NCI-H146 treated with DMSO at 0.1 percent for 48 hours (cell line): ENCODE results near the gene SRSF10.
"Not testable (repeated sequence)": the region's sequence is repeated elsewhere in the genome, so short reads cannot be mapped to it uniquely, and the experiment has no call there.

Experiments
- DNase-seq: peaks from one replicate; lab custom pipeline; 2025; ENCODE audit not compliant: unreplicated experiment; lab: John Stamatoyannopoulos, UW

Gene SRSF10

DNA sequence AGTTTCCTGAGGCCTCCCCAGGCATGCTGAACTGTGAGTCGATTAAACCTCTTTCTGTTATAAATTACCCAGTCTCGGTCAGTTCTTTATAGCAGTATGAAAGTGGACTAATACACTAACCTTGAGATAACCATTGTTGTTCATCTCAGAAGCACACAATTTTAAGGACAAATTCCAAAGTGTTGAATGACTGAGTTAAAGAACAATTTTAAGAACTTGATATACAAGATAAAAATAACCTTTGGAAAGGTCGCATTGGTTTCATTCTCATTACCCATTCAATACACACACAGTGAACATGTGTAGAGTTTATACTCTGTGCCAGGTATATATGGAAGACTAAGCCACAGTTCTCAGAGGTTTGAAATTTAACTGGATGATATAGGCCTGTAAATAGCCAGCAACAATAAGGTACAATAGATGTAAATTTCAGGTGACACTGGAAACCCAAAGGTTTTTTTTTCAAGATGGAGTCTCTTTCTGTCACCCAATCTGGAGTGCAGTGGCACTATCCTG lies 19.1 kb upstream of the SRSF10 start:
- DNase-seq, result no peak

DNA sequence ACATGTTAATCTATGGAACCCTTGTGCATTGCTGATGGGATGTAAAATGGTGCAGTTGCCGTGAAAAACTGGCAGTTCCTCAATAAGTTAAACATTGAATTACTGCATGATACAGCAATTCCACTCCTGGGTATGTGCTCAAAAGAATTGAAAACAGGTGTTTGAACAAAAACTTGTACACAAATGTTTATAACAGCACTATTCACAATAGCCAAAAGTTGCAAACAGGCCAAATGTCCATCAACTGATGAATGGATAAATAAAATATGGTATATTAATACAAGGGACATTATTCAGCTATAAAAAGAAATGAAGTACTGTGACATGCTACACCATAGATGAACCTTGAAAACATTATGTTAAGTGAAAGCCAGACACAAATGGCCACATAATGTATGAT lies 17.7 kb upstream of the SRSF10 start:
- no peak for DNase-seq

DNA sequence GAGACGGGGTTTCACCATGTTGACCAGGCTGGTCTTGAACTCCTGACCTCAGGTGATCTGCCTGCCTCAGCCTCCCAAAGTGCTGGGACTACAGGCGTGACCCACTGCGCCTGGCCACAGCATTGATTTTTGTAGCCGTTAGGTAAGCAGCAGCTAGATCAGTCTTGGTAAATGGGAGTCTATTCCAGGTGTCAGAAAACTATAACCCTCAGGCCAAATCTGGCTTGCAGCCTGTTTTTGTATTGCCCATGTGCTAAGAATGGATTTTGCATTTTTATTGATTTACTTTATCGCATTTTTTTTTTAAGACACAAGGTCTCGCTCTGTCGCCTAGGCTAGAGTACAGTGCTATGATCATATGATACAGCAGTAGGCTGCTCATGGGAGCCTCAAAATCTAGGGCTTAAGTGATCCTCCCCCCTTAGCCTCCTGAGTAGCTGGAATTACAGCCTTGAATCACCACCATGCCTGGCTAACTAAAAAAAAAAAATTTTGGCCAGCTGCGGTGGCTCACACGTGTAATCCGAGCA lies 16.6 kb upstream of the SRSF10 start:
- no peak for DNase-seq

DNA sequence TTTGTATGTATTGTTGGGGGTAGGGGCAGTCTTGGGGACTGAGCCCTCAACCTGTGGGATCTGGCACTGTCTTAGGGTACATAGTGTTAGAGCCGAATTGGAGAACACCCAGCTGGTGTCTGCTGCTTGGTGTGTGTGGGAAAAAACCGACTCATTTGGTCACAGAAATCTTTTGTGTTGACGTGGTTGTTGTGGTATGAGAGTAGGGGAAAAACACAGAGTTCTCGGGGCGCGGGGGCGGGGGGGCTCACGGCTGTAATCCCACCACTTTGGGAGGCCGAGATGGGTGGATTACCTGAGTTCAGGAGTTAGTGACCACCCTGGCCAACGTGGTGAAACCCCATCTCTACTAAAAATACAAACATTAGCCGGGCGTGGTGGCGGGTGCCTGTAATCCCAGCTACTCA lies 15.3 kb upstream of the SRSF10 start:
- no peak for DNase-seq

- DNase-seq, result not testable (repeated sequence)
Observed at GRCh38 chr1:23992011-23992410, 11.9 kb upstream of the SRSF10 start.

GRCh38 chr1:23989263-23989662 lies 9.1 kb upstream of the SRSF10 start:
- DNase-seq, result no peak

GRCh38 chr1:23987038-23987437 lies 6.9 kb upstream of the SRSF10 start:
- not testable (repeated sequence) for DNase-seq

DNA sequence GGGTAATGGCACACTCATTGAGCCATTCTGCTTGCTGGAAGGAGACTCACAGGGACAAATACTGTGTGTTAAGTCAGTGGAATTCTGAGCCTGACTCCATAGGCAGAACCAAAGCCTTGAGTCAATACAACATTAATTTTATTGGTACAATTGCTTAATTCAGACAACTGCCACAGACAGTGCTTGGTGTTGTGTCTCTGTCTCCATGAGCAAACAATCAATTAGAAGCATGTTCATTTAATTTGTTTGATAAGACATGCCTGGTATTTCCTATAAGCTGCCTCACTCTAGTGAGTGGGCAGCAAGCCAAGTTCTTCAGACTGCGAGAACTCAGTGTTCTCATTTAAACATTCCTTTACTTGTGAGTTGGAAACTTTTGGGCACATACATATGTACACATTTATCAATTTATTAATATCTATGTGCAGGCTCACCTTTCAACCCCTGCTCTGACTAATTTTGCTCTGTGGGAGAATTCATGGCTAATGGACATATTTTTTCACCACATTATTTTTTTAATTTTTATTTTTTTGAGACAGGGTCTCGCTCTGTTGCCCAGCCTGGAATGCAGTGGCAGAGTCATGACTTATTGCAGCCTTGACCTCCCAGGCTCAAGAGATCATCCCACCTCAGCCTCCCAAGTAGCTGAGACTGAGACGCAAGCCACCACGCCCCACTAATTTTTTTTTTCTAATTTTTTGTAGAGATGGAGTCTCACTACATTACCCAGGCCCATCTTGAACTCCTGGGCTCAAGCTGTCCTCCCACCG lies 4.5 kb upstream of the SRSF10 start:
- DNase-seq, result no peak

DNA sequence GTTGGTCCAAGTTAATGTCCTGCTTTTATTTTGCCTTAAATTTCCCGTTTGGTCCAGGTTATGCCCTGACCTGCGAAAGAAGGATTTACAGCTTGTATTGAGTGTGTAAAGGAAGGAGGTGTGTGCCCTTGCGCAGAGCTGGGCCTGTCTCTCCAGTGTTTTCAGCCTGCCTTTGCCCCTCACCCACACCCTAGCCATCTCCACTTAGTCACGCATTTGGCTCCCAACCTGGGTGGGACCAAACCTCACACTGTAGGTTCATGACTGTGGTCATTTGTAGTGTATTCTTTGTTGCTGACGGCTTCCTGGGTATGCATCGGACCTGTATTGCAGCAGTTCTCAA lies 572 bp upstream of the SRSF10 start:
- no peak for DNase-seq

DNA sequence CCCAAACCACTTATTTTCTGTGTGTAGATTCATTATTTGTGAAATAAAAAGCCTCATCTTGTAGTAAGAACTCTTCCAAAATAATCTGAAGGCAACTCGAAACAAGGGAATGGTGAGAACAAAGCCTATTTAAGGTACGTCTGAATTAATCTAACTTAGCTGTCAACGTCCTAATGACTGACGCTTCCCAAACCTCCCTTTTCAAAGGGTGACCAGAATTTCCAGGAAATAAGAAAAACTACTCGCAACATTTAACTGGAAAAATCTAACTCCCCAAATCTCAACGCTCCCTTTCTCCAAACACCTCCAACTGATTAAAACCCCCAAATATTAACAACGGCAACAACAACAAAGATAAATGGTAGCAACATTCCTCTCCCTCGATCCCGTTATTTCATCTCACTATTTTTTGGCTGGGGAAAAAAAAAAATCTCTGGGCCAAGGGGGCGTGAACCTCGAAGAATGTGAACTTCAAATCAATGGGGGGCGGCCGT lies 693 bp downstream of the SRSF10 start:
- peak; percentile 11 for DNase-seq

GRCh38 chr1:23978805-23979204 lies 1.3 kb downstream of the SRSF10 start:
- no peak for DNase-seq

DNA sequence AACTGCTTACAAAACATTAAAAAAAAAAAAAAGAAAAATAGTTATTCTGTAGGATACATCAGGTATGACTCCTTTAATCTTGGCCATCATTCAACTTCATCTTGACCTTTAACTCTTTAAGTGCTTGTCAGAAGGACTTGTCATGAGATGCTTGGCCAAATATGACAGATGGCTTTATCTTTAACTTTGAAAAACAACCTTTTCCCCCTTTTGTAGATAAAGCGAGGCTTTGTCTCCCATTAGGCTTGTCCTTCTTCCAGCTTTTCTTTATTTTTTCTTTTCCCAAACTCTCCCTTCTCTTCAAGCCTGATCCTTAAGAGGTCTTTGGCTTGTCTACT lies 2.3 kb downstream of the SRSF10 start:
- no peak for DNase-seq

- DNase-seq, result no peak
Observed at GRCh38 chr1:23977187-23977853, 2.8 kb downstream of the SRSF10 start.

GRCh38 chr1:23967871-23968270 lies 12.3 kb downstream of the SRSF10 start:
- no peak for DNase-seq

GRCh38 chr1:23966973-23967493 lies 13.1 kb downstream of the SRSF10 start:
- no peak for DNase-seq

- DNase-seq, result no peak
Observed at GRCh38 chr1:23964790-23965740, 15.1 kb downstream of the SRSF10 start.

GRCh38 chr1:23964235-23964668 lies 15.9 kb downstream of the SRSF10 start:
- DNase-seq, result no peak

DNA sequence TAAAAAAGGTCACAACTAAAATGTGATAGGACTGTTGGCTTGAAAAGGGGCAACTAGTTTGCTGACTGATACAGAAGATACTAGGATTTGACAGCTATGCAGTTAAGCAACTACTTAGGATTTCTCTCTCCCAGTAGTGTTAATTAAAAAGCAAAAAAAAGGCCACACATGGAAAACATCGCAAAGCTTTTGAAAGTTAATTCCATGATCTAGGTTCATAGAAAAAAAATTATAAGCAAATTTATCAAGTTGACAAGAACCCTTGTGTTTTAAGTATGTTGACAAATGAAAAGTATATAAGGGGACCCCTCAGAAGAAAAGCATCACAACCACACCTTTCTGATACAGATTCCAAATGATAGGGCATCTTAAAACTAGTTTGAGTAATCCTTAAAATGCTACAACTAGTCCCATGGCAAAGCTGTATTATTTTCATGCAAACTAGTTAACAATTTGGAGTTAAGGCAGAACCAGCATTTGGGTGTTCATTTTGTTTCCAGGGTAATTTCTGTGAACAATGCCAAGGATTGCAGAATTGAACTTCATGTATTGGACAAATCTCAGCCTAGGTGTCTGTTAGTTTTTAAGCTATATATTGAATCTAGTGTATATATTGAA lies 16.4 kb downstream of the SRSF10 start:
- no peak for DNase-seq

DNA sequence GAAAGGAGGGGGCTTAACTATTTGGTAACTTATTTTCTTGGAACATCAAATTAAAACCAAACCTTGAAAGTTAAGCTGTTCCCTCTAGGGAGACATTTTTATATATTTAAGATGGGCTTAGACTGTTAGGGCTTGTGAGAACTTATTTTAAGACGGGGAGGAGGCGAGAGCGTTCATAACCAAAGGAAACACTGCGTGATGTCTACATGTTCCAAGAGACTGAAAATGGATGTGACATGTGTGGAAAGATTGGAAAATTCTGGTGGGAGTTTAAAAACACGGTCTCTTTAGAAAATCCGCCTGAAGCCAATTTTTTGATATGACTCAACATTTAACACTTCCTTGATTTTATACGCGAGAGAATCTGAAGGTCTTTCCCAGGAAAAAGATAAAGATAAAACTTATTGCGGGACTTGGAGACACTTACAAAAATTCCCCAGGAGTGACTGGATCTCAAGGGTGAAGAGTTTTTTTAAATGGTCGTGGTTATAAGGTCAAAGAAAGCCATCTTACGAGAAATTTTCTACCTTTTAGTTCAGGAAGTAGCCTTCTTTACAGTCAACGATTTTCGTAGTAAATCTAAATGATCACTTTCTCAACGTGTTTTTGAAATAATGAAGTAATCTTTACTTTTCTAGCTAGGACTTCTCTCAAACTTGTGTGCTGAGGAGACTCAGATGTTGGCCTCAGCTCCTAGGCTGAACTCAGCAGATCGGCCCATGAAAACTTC lies 19.7 kb downstream of the SRSF10 start:
- peak; percentile 37 for DNase-seq
